ENCODE results near the gene TBC1D30.

GRCh38 chr12:64922853-64923252 is 98.4 kb downstream of the TBC1D30 start:
- no peak for TF ChIP-seq CTCF (IDR thresholded peaks at IDR 0.05)
- no peak for TF ChIP-seq POLR2A (IDR thresholded peaks at IDR 0.05)
